Stimulated activated naive CD8-positive, alpha-beta T cell treated with anti-CD3 and anti-CD28 coated beads, Interleukin-15, Interleukin-2, amounts not matched to agents 100 ng/mL and 50 ng/mL, for 24 hours (primary cell): Measurements from ENCODE around the gene GALNT12.

Experiments
- H3K27ac Mint-ChIP-seq: one replicate; pipeline ENCODE4 v1.8.0; 2021; ENCODE audit warnings: mild to moderate bottlenecking, mixed read lengths
- H3K27me3 Mint-ChIP-seq: one replicate; pipeline ENCODE4 v1.8.0; 2021; ENCODE audit warnings: mixed read lengths
- H3K36me3 Mint-ChIP-seq: one replicate; pipeline ENCODE4 v1.8.0; 2021; ENCODE audit warnings: low read depth, mixed read lengths
- H3K4me1 Mint-ChIP-seq: one replicate; pipeline ENCODE4 v1.8.0; 2021; ENCODE audit warnings: low read depth, mixed read lengths
- H3K4me3 Mint-ChIP-seq: one replicate; pipeline ENCODE4 v1.8.0; 2021; ENCODE audit warnings: mild to moderate bottlenecking, mixed read lengths
- H3K9me3 Mint-ChIP-seq: one replicate; pipeline ENCODE4 v1.8.0; 2021; ENCODE audit warnings: mixed read lengths

The GALNT12 gene

DNA sequence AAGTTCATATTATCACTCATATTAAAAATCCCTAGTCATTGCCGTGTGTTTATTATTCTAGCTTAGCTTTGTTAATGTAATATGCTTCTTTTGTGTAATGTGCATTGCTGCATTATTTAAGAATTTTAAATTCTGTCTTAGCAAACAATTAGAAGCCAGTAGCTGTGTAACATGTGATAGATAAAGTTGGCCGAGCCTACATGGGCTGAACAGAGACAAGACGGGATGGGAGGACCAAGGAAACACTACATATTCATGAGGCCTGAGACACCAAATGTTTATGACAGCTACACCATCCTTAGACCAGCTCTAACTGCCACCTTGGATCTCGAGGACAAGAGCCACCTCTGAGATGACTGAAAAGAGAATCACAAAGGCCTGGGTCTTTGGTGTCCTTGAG is 85.2 kb downstream of the GALNT12 start:
- Mint-ChIP-seq H3K4me3 (no peak overlapping the region), H3K27me3 (peaks cover 29% of the 10 kb centered on the region), H3K36me3 (no peaks in the 10 kb centered on the region), H3K27ac (no peak overlapping the region), H3K4me1 (peaks cover 3% of the 10 kb centered on the region), H3K9me3 (peaks cover 9% of the 10 kb centered on the region)

DNA sequence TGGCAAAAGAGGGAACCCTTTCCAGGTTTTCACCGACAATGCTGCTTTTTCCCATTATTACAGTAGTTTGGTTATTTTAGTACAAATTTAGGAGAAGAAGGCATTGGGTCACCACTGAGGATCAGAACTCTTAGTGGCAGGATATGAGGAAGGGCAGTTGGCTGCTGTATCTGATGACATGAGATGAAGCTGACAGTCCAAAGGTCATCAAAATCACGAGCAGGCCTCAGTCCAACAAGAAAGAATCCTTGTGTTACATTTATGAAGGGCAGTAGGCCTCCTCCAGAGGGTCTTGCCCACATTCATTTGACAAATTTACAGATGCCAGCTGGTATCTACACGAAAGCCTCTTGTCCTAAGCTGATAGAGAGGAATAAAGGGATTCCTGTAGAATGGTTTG is 86.7 kb downstream of the GALNT12 start:
- Mint-ChIP-seq H3K4me1 (peaks cover 3% of the 10 kb centered on the region), H3K27me3 (peaks cover 32% of the 10 kb centered on the region), H3K9me3 (peaks cover 9% of the 10 kb centered on the region)

GRCh38 chr9:98894761-98895160 is 87.3 kb downstream of the GALNT12 start:
- Mint-ChIP-seq H3K9me3 (peaks cover 9% of the 10 kb centered on the region), H3K27ac (no peak overlapping the region), H3K4me1 (peaks cover 3% of the 10 kb centered on the region), H3K27me3 (peaks cover 32% of the 10 kb centered on the region), H3K36me3 (no peaks in the 10 kb centered on the region), H3K4me3 (no peak overlapping the region)

More for the DNA sequence above, 86.7 kb downstream of the GALNT12 start:
- Mint-ChIP-seq H3K4me3 (no peak overlapping the region), H3K36me3 (no peaks in the 10 kb centered on the region), H3K27ac (no peak overlapping the region)

- no peaks in the 10 kb centered on the region for H3K36me3 Mint-ChIP-seq
- H3K27me3 Mint-ChIP-seq: peaks cover 32% of the 10 kb centered on the region
- peaks cover 3% of the 10 kb centered on the region for H3K4me1 Mint-ChIP-seq
- peaks cover 9% of the 10 kb centered on the region for H3K9me3 Mint-ChIP-seq
- H3K4me3 Mint-ChIP-seq: no peak overlapping the region
- H3K27ac Mint-ChIP-seq: no peak overlapping the region
Observed at GRCh38 chr9:98896632-98897031, 89.2 kb downstream of the GALNT12 start.

DNA sequence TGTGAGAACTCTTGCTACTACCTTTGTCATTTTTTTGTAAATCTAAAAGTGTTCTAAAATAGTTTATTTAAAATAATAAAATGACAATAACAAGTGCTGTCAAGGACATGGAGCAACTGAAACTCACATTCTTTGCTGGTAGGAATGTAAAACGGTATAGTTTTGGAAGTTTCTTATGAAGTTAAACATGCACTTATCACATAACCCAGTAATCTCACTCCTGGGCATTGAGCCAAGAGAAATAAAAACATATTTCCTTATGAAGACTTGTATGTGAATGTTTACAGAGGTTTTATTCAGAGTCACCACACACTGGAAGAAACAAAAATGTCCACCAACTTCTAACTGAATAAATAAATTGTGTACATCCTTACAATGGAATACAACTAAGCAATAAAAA is 90.3 kb downstream of the GALNT12 start:
- no peak overlapping the region for H3K27ac Mint-ChIP-seq
- H3K36me3 Mint-ChIP-seq: no peaks in the 10 kb centered on the region
- H3K4me1 Mint-ChIP-seq: no peaks in the 10 kb centered on the region
- peaks cover 32% of the 10 kb centered on the region for H3K27me3 Mint-ChIP-seq
- H3K4me3 Mint-ChIP-seq: no peak overlapping the region
- H3K9me3 Mint-ChIP-seq: peaks cover 9% of the 10 kb centered on the region

- H3K4me1 Mint-ChIP-seq: no peaks in the 10 kb centered on the region
- peaks cover 32% of the 10 kb centered on the region for H3K27me3 Mint-ChIP-seq
- no peaks in the 10 kb centered on the region for H3K36me3 Mint-ChIP-seq
- no peak overlapping the region for H3K4me3 Mint-ChIP-seq
- H3K27ac Mint-ChIP-seq: no peak overlapping the region
- H3K9me3 Mint-ChIP-seq: peaks cover 9% of the 10 kb centered on the region
Observed at GRCh38 chr9:98899408-98900056, 92.1 kb downstream of the GALNT12 start.
